ENCODE data around the gene UBE2C. TPM values are rescaled to one million over a fixed set of nuclear protein-coding genes. Genes with fewer than 3 reads are reported as not detected.
"Not testable (repeated sequence)": the region's sequence is repeated elsewhere in the genome, so short reads cannot be mapped to it uniquely, and the experiment has no call there.

Gene UBE2C
- total RNA-seq, 2 experiments from 2014 or later = 185 to 188 TPM

GRCh38 chr20:45783656-45784294, 28.7 kb upstream of the UBE2C start:
- H3K4me3 Mint-ChIP-seq = no peak overlapping the region
- H3K27me3 Mint-ChIP-seq = peaks cover 6% of the 10 kb centered on the region
- DNase-seq = no peak
- H3K4me1 Mint-ChIP-seq = peaks cover 6% of the 10 kb centered on the region
- H3K36me3 Mint-ChIP-seq = no peaks in the 10 kb centered on the region
- H3K9me3 Mint-ChIP-seq = no peaks in the 10 kb centered on the region
- no peak overlapping the region for H3K27ac Mint-ChIP-seq

GRCh38 chr20:45788351-45788750, 24.1 kb upstream of the UBE2C start:
- Mint-ChIP-seq H3K4me3 (no peak overlapping the region), H3K9me3 (no peaks in the 10 kb centered on the region), H3K36me3 (peaks cover 5% of the 10 kb centered on the region), H3K27ac (no peak overlapping the region), H3K27me3 (no peaks in the 10 kb centered on the region), H3K4me1 (peaks cover 13% of the 10 kb centered on the region)
- DNase-seq = no peak

DNA sequence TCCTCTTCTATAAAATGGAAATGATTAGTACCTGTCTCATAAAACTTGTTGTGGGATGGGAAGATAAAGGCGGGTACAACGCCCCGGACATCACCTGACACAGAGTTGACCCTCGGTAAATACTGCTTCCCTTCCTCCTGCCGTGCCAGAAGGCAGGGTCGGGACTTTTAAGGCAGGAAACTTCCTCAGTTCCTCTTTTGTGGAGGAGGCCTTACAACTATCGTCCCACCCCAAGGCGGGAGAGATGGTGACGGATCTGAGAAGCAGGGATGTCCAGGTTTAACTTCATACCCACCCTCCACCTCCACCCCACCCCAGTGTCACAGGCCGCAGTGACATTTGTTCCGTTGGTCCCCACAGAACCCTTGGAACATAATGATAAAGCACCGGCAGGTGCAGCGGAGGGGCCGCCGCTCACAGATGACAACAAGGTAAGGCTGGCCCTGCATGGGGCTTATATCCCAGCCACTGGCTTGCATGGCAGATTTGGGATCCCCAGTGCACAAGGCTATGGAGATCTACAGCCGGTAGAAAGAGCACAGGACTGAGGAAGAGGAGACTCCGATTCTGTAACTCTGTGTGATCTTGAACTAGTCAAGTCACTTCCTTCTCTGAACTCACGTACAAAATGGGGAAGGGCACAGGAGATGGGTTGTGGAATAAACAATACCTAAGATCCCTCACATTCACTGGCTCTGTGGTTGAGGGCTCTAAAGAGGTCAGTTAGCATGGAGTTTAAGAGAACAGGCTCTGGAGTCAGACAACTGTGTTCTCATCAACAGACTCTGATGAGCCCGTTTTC, 19.9 kb upstream of the UBE2C start:
- no peaks in the 10 kb centered on the region for H3K27me3 Mint-ChIP-seq
- H3K4me3 Mint-ChIP-seq = peak overlapping the region; percentile 91
- DNase-seq = peak; percentile 8
- H3K9me3 Mint-ChIP-seq = no peaks in the 10 kb centered on the region
- peak overlapping the region; percentile 76 for H3K27ac Mint-ChIP-seq
- H3K4me1 Mint-ChIP-seq = peaks cover 19% of the 10 kb centered on the region
- H3K36me3 Mint-ChIP-seq = peaks cover 20% of the 10 kb centered on the region

DNA sequence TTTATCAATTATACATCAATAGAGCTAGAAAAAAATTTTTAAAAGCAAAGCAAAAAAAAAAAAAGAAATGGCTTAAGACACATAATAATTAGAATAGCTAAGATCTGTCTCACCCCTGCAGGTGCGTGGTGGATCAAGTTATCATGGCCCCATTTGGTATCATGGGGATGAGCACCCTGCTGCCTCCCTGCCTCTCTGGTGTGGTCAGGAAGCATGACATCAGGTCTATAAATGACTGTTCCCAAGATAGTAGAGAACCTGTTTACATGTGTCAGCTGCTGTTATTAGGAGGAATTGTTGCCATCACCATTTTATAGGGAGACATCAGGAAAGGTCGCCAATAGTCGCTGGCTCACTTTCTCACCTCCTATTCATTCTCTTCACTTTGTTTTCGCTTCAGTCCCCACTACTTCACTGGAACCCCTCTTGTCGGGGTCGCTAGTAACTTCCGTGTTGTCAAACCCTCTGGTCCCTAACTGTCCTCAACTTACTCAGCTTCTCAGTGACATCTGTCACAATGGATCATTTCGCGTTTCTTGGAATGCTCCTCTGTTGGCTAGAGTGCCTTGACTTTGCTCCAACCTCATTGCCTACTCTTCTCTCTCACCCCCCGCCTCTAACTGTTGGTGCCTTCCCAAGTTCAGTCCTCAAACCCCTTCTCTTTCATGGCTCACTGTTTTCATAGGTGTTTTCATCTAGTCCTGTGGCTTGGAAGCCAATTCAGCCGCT, 15.9 kb upstream of the UBE2C start:
- no peaks in the 10 kb centered on the region for H3K27me3 Mint-ChIP-seq
- H3K4me1 Mint-ChIP-seq = peaks cover 20% of the 10 kb centered on the region
- no peak for DNase-seq
- no peaks in the 10 kb centered on the region for H3K9me3 Mint-ChIP-seq
- H3K36me3 Mint-ChIP-seq = peaks cover 25% of the 10 kb centered on the region
- no peak overlapping the region for H3K27ac Mint-ChIP-seq
- no peak overlapping the region for H3K4me3 Mint-ChIP-seq

- H3K27ac Mint-ChIP-seq, DNase-seq, H3K9me3 Mint-ChIP-seq, H3K4me3 Mint-ChIP-seq, H3K27me3 Mint-ChIP-seq: not testable (repeated sequence)
- Mint-ChIP-seq H3K36me3 (peaks cover 28% of the 10 kb centered on the region), H3K4me1 (peaks cover 18% of the 10 kb centered on the region)
These were observed 14.9 kb upstream of the UBE2C start for GRCh38 chr20:45797510-45797909.

GRCh38 chr20:45797955-45798354, 14.5 kb upstream of the UBE2C start:
- not testable (repeated sequence) for H3K9me3 Mint-ChIP-seq, H3K27ac Mint-ChIP-seq, H3K27me3 Mint-ChIP-seq, DNase-seq, H3K4me3 Mint-ChIP-seq
- H3K36me3 Mint-ChIP-seq = peaks cover 25% of the 10 kb centered on the region
- peaks cover 14% of the 10 kb centered on the region for H3K4me1 Mint-ChIP-seq

DNA sequence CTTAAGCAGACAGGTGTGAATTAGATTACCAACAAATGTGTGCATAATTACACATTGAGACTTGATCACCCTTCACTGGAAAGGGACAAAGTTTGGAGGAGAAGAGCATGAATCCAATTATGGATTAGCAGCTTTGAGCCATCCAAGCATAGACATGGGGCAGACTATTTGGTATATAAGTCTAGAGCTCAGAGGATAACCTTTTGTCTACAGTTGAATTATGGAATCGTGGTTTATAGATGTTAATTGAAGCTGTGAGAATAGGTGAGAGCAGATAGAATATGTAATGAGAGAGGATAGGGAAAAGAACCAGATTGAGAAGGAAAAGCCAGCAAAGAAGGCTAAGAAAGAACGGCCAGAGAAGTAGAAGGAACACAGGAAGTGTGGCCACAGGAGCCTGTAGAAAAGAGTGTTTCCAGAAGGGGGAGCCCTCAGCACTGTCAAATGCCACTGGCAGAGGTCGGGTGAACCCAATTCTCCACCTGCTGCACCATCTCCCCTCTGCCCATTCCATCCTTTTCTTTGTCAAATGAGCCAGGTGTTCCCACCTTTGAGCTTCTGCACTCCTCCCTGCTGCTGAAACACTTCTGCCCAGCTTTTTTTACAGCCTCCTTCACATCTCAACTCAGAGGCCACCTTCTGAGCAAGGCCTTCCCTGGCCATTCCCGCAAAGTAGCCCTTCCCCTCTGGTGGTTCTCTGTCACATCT, 13.4 kb upstream of the UBE2C start:
- H3K36me3 Mint-ChIP-seq = peaks cover 32% of the 10 kb centered on the region
- H3K4me1 Mint-ChIP-seq = peaks cover 8% of the 10 kb centered on the region
- no peak overlapping the region for H3K4me3 Mint-ChIP-seq
- no peaks in the 10 kb centered on the region for H3K27me3 Mint-ChIP-seq
- no peaks in the 10 kb centered on the region for H3K9me3 Mint-ChIP-seq
- peak overlapping the region; percentile 19 for H3K27ac Mint-ChIP-seq
- DNase-seq = peak; percentile 56

- Mint-ChIP-seq H3K27ac (no peak overlapping the region), H3K9me3 (no peaks in the 10 kb centered on the region), H3K4me1 (peaks cover 6% of the 10 kb centered on the region), H3K36me3 (peaks cover 32% of the 10 kb centered on the region), H3K4me3 (no peak overlapping the region), H3K27me3 (no peaks in the 10 kb centered on the region)
- no peak for DNase-seq
These were observed 10.6 kb upstream of the UBE2C start for GRCh38 chr20:45801851-45802250.

DNA sequence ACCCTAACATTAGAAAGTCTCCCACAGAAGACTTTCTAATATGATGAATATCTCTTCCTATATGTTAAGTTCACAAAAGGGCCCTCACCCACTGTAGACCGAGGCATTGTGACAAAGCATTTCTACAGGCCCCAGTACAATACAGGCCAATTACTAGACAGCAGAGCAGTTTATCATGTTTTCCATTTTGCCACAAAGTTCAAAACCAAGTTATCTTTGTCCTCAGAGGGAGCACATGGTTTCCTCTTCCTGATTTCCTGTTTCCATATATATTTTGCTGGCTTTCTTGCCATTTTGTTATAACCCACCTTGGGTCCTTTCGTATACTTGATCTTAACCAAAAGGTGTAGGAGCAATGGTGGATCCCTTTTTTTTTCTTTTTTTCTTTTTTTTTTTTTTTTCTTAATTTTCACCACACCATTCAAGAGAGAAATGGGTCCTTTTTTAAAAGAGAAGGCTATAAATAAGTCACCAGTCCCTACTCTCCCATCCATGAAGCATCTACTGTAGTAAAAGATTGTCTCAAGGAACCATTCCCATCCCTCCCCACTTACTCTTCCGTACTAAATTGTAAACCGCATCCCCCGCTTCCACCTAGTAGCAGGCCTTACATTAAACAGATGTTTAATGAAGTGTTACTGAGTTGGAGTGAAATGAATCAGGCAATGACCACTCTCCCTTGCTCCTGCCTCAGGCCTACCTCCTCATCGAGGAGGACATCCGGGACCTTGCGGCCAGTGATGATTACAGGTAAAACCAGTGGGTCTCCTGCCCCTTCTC, 2.1 kb upstream of the UBE2C start:
- Mint-ChIP-seq H3K27me3 (no peaks in the 10 kb centered on the region), H3K9me3 (no peaks in the 10 kb centered on the region), H3K27ac (peak overlapping the region; percentile 13), H3K4me1 (peaks cover 10% of the 10 kb centered on the region), H3K4me3 (no peak overlapping the region), H3K36me3 (peaks cover 43% of the 10 kb centered on the region)
- no peak for DNase-seq

GRCh38 chr20:45813006-45813340, 529 bp downstream of the UBE2C start:
- H3K9me3 Mint-ChIP-seq = no peaks in the 10 kb centered on the region
- no peak for DNase-seq

DNA sequence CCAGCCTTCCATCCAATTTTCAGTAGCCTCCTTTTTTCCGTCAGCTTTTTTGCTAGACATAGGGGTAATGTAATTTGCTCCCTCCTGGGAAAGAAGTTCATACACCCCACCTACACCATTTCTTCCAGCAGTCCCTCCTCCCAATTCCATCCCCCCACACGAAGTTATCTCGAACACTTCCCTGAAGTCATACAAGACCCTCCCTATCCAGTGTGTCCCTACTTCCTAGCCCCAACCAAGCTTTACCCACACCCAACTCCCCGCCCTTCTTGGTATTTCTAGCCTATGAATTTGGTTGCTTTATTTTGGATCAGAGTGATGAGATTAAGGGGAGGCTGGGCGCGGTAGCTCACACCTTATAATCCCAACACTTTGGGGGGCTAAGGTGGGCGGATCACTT, 1.0 kb downstream of the UBE2C start:
- H3K9me3 Mint-ChIP-seq = no peaks in the 10 kb centered on the region
- peaks cover 13% of the 10 kb centered on the region for H3K4me1 Mint-ChIP-seq
- peak overlapping the region; percentile 98 for H3K4me3 Mint-ChIP-seq
- H3K27me3 Mint-ChIP-seq = no peaks in the 10 kb centered on the region
- no peak for DNase-seq
- H3K36me3 Mint-ChIP-seq = peaks cover 46% of the 10 kb centered on the region
- peak overlapping the region; percentile 90 for H3K27ac Mint-ChIP-seq

More at GRCh38 chr20:45813006-45813340, 529 bp downstream of the UBE2C start:
- Mint-ChIP-seq H3K36me3 (peaks cover 46% of the 10 kb centered on the region), H3K4me3 (peak overlapping the region; percentile 98), H3K27ac (peak overlapping the region; percentile 90), H3K27me3 (no peaks in the 10 kb centered on the region), H3K4me1 (peaks cover 13% of the 10 kb centered on the region)

GRCh38 chr20:45814314-45814713, 1.9 kb downstream of the UBE2C start:
- H3K4me3 Mint-ChIP-seq = no peak overlapping the region
- H3K4me1 Mint-ChIP-seq = peaks cover 13% of the 10 kb centered on the region
- H3K27me3 Mint-ChIP-seq = no peaks in the 10 kb centered on the region
- H3K27ac Mint-ChIP-seq = no peak overlapping the region
- H3K36me3 Mint-ChIP-seq = peaks cover 46% of the 10 kb centered on the region
- no peak for DNase-seq
- no peaks in the 10 kb centered on the region for H3K9me3 Mint-ChIP-seq

GRCh38 chr20:45816951-45817350, 4.5 kb downstream of the UBE2C start:
- Mint-ChIP-seq H3K27me3 (peaks cover 6% of the 10 kb centered on the region), H3K4me3 (no peak overlapping the region), H3K36me3 (peaks cover 35% of the 10 kb centered on the region), H3K9me3 (no peaks in the 10 kb centered on the region), H3K27ac (no peak overlapping the region), H3K4me1 (peaks cover 10% of the 10 kb centered on the region)
- no peak for DNase-seq

GRCh38 chr20:45817376-45818194, 5.1 kb downstream of the UBE2C start:
- Mint-ChIP-seq H3K27ac (no peak overlapping the region), H3K36me3 (peaks cover 30% of the 10 kb centered on the region)

More at GRCh38 chr20:45817376-45818194, 5.1 kb downstream of the UBE2C start:
- no peak for DNase-seq
- no peak overlapping the region for H3K4me3 Mint-ChIP-seq
- H3K27me3 Mint-ChIP-seq = peaks cover 12% of the 10 kb centered on the region
- H3K9me3 Mint-ChIP-seq = no peaks in the 10 kb centered on the region
- H3K4me1 Mint-ChIP-seq = peaks cover 11% of the 10 kb centered on the region
